PC-3 (cell line): ENCODE results near the gene PRDX3. TPM values are rescaled to one million over a fixed set of nuclear protein-coding genes. Genes with fewer than 3 reads are reported as not detected.
"Not testable (repeated sequence)": the region's sequence is repeated elsewhere in the genome, so short reads cannot be mapped to it uniquely, and the experiment has no call there.

ENCODE experiments used
- ATAC-seq: fragments of 200-7000 bp; cut with Tn5 transposase; 2 replicates; pipeline ENCODE4 v1.9.1; 2020; ENCODE audit warnings: mild to moderate bottlenecking, moderate library complexity
- BruUV-seq: library from RNA; stranded (reverse); fragments of 400-500 nt; replicated peaks from 2 replicates; lab custom pipeline; 2021; lab: Mats Ljungman, UMichigan
- CTCF ChIA-PET: fragments of 300-600 bp; sonication (Branson Sonifier 250); formaldehyde crosslinking; loops from one replicate; lab custom pipeline; 2022; ENCODE audit warnings: antibody characterized with exemption; lab: Charles Lee
- POLR2A ChIA-PET: fragments of 300-600 bp; sonication (Branson Sonifier 250); formaldehyde crosslinking; loops from one replicate; lab custom pipeline; 2022; ENCODE audit warnings: antibody characterized with exemption; ENCODE audit not compliant: unreplicated experiment; lab: Charles Lee
- DNase-seq: peaks from one replicate; pipeline ENCODE4 v3.0.0-alpha.2; 2015
- H2AFZ ChIP-seq: fragments of 300-600 bp; sonication (generic); 2 replicates; pipeline ENCODE4 v1.6.0; 2016; ENCODE audit warnings: antibody characterized with exemption, low read length
- H3F3A ChIP-seq: fragments of 300-600 bp; sonication (generic); one replicate; pipeline ENCODE4 v1.6.0; 2017; ENCODE audit warnings: antibody characterized with exemption, low read length, control low read depth, mild to moderate bottlenecking; ENCODE audit not compliant: unreplicated experiment
- H3K27ac ChIP-seq: fragments of 300-600 bp; sonication (generic); 2 replicates; pipeline ENCODE4 v1.5.1; 2016; ENCODE audit warnings: mild to moderate bottlenecking, low read length
- H3K27me3 ChIP-seq: fragments of 300-600 bp; sonication (generic); 2 replicates; pipeline ENCODE4 v1.6.1; 2016; ENCODE audit warnings: low read length, mixed read lengths
- H3K36me3 ChIP-seq: fragments of 300-600 bp; sonication (generic); 2 replicates; pipeline ENCODE4 v1.6.1; 2016; ENCODE audit warnings: low read depth, mixed run types, low read length, mixed read lengths
- H3K4me1 ChIP-seq: fragments of 300-600 bp; sonication (generic); 2 replicates; pipeline ENCODE4 v1.5.1; 2016; ENCODE audit warnings: low read length; ENCODE audit not compliant: insufficient read depth
- H3K4me2 ChIP-seq: fragments of 300-600 bp; sonication (generic); 2 replicates; pipeline ENCODE4 v1.6.0; 2016; ENCODE audit warnings: low read length
- H3K4me3 ChIP-seq: fragments of 300-600 bp; sonication (generic); 2 replicates; pipeline ENCODE4 v1.5.1; 2016; ENCODE audit warnings: mild to moderate bottlenecking, low read length, mixed read lengths
- H3K79me2 ChIP-seq: fragments of 300-600 bp; sonication (generic); 2 replicates; pipeline ENCODE4 v1.6.1; 2017; ENCODE audit warnings: low read length, mixed read lengths
- H3K9ac ChIP-seq: fragments of 300-600 bp; sonication (generic); 2 replicates; pipeline ENCODE4 v1.6.0; 2016; ENCODE audit warnings: mild to moderate bottlenecking, low read length
- H3K9me2 ChIP-seq: fragments of 300-600 bp; sonication (generic); replicated peaks from 2 replicates; pipeline ENCODE4 v1.6.1; 2016; ENCODE audit warnings: mixed run types, low read length, mixed read lengths
- H3K9me3 ChIP-seq: fragments of 300-600 bp; sonication (generic); 2 replicates; pipeline ENCODE4 v1.6.1; 2016; ENCODE audit warnings: low read length, mixed read lengths
- H4K20me1 ChIP-seq: fragments of 300-600 bp; sonication (generic); 2 replicates; pipeline ENCODE4 v1.6.1; 2016; ENCODE audit warnings: low read length, mixed read lengths
- CTCF ChIP-seq: fragments of 300-600 bp; sonication (generic); conservative IDR thresholded peaks from 2 replicates; pipeline ENCODE4 v1.5.1; 2017; ENCODE audit warnings: antibody characterized with exemption, low read depth, mild to moderate bottlenecking, low read length
- EZH2 ChIP-seq: fragments of 300-600 bp; sonication (generic); IDR thresholded peaks from one replicate; pipeline ENCODE4 v1.6.1; 2017; ENCODE audit warnings: antibody characterized with exemption, mild to moderate bottlenecking, low read length; ENCODE audit not compliant: unreplicated experiment
- EZH2phosphoT487 ChIP-seq: fragments of 300-600 bp; sonication (generic); IDR thresholded peaks from 2 replicates; pipeline ENCODE4 v1.6.1; 2018; ENCODE audit warnings: mild to moderate bottlenecking, antibody characterized with exemption, low read length, borderline replicate concordance
- intact Hi-C: fragments of 100-400 bp; cut with micrococcal nuclease; formaldehyde crosslinking; loops from 2 replicates; pipeline ENCODE4 v1.9.0; 2023
- total RNA-seq: library from RNA; depleted of rRNA; stranded (reverse); fragments of >200 nt; gene quantifications from 2 replicates; pipeline ENCODE4 v1.2.3, GENCODE V29; 2014

PRDX3 gene
- total RNA-seq, 1 experiment from 2014 or later = 153 TPM

- POLR2A ChIA-PET = no interaction called here
Measured at GRCh38 chr10:119153041-119153440, 25.6 kb downstream of the PRDX3 start.

GRCh38 chr10:119151601-119152000, 27.0 kb downstream of the PRDX3 start:
- POLR2A ChIA-PET, BruUV-seq, H3K79me2 ChIP-seq, H3K9me3 ChIP-seq, H3K27ac ChIP-seq, H2AFZ ChIP-seq, H3F3A ChIP-seq, H3K9ac ChIP-seq, DNase-seq, H3K36me3 ChIP-seq, H3K27me3 ChIP-seq, CTCF ChIA-PET, H3K9me2 ChIP-seq, H3K4me1 ChIP-seq, H4K20me1 ChIP-seq, intact Hi-C loops, ATAC-seq, H3K4me2 ChIP-seq, H3K4me3 ChIP-seq: not testable (repeated sequence)

More at GRCh38 chr10:119153041-119153440, 25.6 kb downstream of the PRDX3 start:
- no peak for ATAC-seq
- Histone ChIP-seq H3K27ac (no peak overlapping the region), H3K4me3 (no peak overlapping the region), H4K20me1 (no peaks in the 10 kb centered on the region), H3F3A (no peaks in the 10 kb centered on the region), H3K36me3 (peaks cover 6% of the 10 kb centered on the region; the same call in 1 of the 2 replicates), H3K9me3 (no peaks in the 10 kb centered on the region), H3K9ac (no peak overlapping the region), H3K4me2 (no peak overlapping the region), H2AFZ (no peak overlapping the region), H3K79me2 (no peaks in the 10 kb centered on the region), H3K4me1 (no peaks in the 10 kb centered on the region), H3K27me3 (no peaks in the 10 kb centered on the region), H3K9me2 (no peaks in the 10 kb centered on the region)
- BruUV-seq = no TSS peak
- intact Hi-C loops = no loop called here
- CTCF ChIA-PET = no interaction called here
- no peak for DNase-seq
- no peak for TF ChIP-seq CTCF
- no peak for TF ChIP-seq EZH2
- TF ChIP-seq EZH2phosphoT487 = no peak

GRCh38 chr10:119149729-119150128, 28.9 kb downstream of the PRDX3 start:
- Histone ChIP-seq H3K4me1 (no peaks in the 10 kb centered on the region), H3K36me3 (no peaks in the 10 kb centered on the region; the same call in 1 of the 2 replicates), H3K27ac (no peak overlapping the region), H3K9me2 (no peaks in the 10 kb centered on the region), H3K4me3 (no peak overlapping the region), H4K20me1 (no peaks in the 10 kb centered on the region), H3F3A (no peaks in the 10 kb centered on the region), H3K27me3 (no peaks in the 10 kb centered on the region), H2AFZ (no peak overlapping the region), H3K9ac (no peak overlapping the region), H3K79me2 (no peaks in the 10 kb centered on the region), H3K9me3 (no peaks in the 10 kb centered on the region), H3K4me2 (no peak overlapping the region)
- intact Hi-C loops = no loop called here
- CTCF ChIA-PET = no interaction called here
- TF ChIP-seq CTCF (peak; percentile 40; the same call in 1 of the 2 replicates), EZH2 (no peak), EZH2phosphoT487 (no peak)
- ATAC-seq = no peak
- no peak for DNase-seq
- no TSS peak for BruUV-seq
- POLR2A ChIA-PET = no interaction called here
